HepG2 (cell line): ENCODE results near the gene MED19. TPM values are rescaled to one million over a fixed set of nuclear protein-coding genes. Genes with fewer than 3 reads are reported as not detected.
A peak's percentile ranks its signal among the peaks of the same experiment; 100 is the strongest.

Experiments used
- ATAC-seq: fragments of 200-7000 bp; cut with Tn5 transposase; 3 replicates; pipeline ENCODE4 v1.9.1; 2020; ENCODE audit warnings: mild to moderate bottlenecking, moderate library complexity
- BruUV-seq: library from RNA; stranded (reverse); fragments of 400-500 nt; replicated peaks from 2 replicates; lab custom pipeline; 2021; lab: Mats Ljungman, UMichigan
- CTCF ChIA-PET: fragments of 300-600 bp; formaldehyde crosslinking; extraction: SDS; loops from one replicate; lab custom pipeline; 2021; ENCODE audit warnings: low total read pairs, inconsistent platforms, low intra/inter-chr PET ratio; lab: Yijun Ruan, JAX
- POLR2A ChIA-PET: fragments of 350-600 bp; sonication (Branson Sonifier 250); formaldehyde crosslinking; loops from one replicate; lab custom pipeline; 2020; ENCODE audit warnings: antibody characterized with exemption, inconsistent platforms; lab: Yijun Ruan, JAX
- DNase-seq: peaks from one replicate; pipeline ENCODE4 v3.0.0-alpha.2; 2015; ENCODE audit warnings: low spot score
- FAIRE-seq: peaks from 3 replicates; lab custom pipeline; 2011; peaks lifted over from hg19 to GRCh38; lab: Jason Lieb, UNC
- H2AFZ ChIP-seq: one replicate; pipeline ENCODE4 v1.6.1; 2011; ENCODE audit warnings: low read length, inconsistent platforms
- H3K27ac ChIP-seq: fragments of 300-600 bp; 3 replicates; pipeline ENCODE4 v1.8.0; 2011; ENCODE audit warnings: mixed run types, mild to moderate bottlenecking, mixed read lengths, low read length, inconsistent platforms; ENCODE audit not compliant: insufficient read depth; ENCODE audit errors: extremely low read length
- H3K27me3 ChIP-seq, 2 experiments: fragments of 200-600 bp in 1 of 2; 2 replicates in 1 of 2; 3 replicates in 1 of 2; pipeline versions ENCODE4 v1.6.0 to v1.8.0; 2011; ENCODE audit warnings: low read length in 2 of 2, mild to moderate bottlenecking in 2 of 2, moderate library complexity in 2 of 2, inconsistent platforms in 1 of 2; ENCODE audit not compliant: insufficient read depth in 2 of 2, control insufficient read depth in 1 of 2
- H3K36me3 ChIP-seq, 2 experiments: fragments of 200-600 bp in 1 of 2; replicated peaks in 1 of 2; 2 replicates in 1 of 2; 3 replicates in 1 of 2; pipeline versions ENCODE4 v1.5.1 to v1.8.0; 2011; ENCODE audit warnings: low read length in 2 of 2, inconsistent platforms in 1 of 2; ENCODE audit not compliant: insufficient read depth in 2 of 2, control insufficient read depth in 1 of 2
- H3K4me1 ChIP-seq: 2 replicates; pipeline ENCODE4 v1.5.1; 2012; ENCODE audit warnings: low read length, inconsistent platforms; ENCODE audit not compliant: insufficient read depth
- H3K4me2 ChIP-seq: 2 replicates; pipeline ENCODE4 v1.6.0; 2011; ENCODE audit warnings: low read depth, low read length, inconsistent platforms
- H3K4me3 ChIP-seq, 3 experiments: fragments of 200-600 bp in 1 of 3; sonication (generic), shearing (Covaris generic) in 1 of 3; replicated peaks in 1 of 3; 2 replicates each; pipeline ENCODE4 v1.5.1; 2011 to 2016; ENCODE audit warnings: low read length in 3 of 3, inconsistent platforms in 2 of 3, low read depth in 2 of 3, mild to moderate bottlenecking in 2 of 3, control low read depth in 1 of 3, mixed read lengths in 1 of 3; ENCODE audit not compliant: insufficient read depth in 1 of 3
- H3K79me2 ChIP-seq: one replicate; pipeline ENCODE4 v1.6.1; 2011; ENCODE audit warnings: low read length, inconsistent platforms; ENCODE audit not compliant: insufficient read depth
- H3K9ac ChIP-seq: 2 replicates; pipeline ENCODE4 v1.6.0; 2011; ENCODE audit warnings: mild to moderate bottlenecking, low read depth, low read length, inconsistent platforms; ENCODE audit not compliant: insufficient read depth
- H3K9me3 ChIP-seq: 2 replicates; pipeline ENCODE4 v1.5.1; 2012; ENCODE audit warnings: mild to moderate bottlenecking, low read length
- H4K20me1 ChIP-seq: 2 replicates; pipeline ENCODE4 v1.6.0; 2011; ENCODE audit warnings: inconsistent platforms, mild to moderate bottlenecking, low read length, moderate library complexity; ENCODE audit not compliant: insufficient read depth
- ARID3A ChIP-seq: IDR thresholded peaks from 2 replicates; pipeline ENCODE4 v1.6.1; 2012; ENCODE audit warnings: low read depth, low read length, improper control_type of control experiment
- GABPA ChIP-seq, 2 experiments: IDR thresholded peaks; 2 replicates each; pipeline ENCODE4 v1.6.1; 2011 to 2016; ENCODE audit warnings: low read depth in 2 of 2, low read length in 1 of 2, missing biosample characterization in 1 of 2, missing genetic modification characterization in 1 of 2
- GATAD2A ChIP-seq: IDR thresholded peaks from 2 replicates; pipeline ENCODE4 v1.6.1; 2016
- MXD4 ChIP-seq: IDR thresholded peaks from 2 replicates; pipeline ENCODE4 v1.6.1; 2016; ENCODE audit warnings: mild to moderate bottlenecking, missing biosample characterization, missing genetic modification reagents
- SOX6 ChIP-seq, 2 experiments: fragments of 450-650 bp in 1 of 2; sonication (generic) in 1 of 2; formaldehyde crosslinking in 1 of 2; IDR thresholded peaks; 2 replicates each; pipeline versions ENCODE4 v1.4.0 to v1.6.1; 2017 to 2020; ENCODE audit warnings: antibody characterized with exemption in 1 of 2, mild to moderate bottlenecking in 1 of 2, missing genetic modification reagents in 1 of 2
- ZNF382 ChIP-seq: sonication (generic); formaldehyde crosslinking; IDR thresholded peaks from 2 replicates; pipeline ENCODE4 v1.5.0; 2020; ENCODE audit warnings: missing genetic modification reagents, mild to moderate bottlenecking, borderline replicate concordance
- ZNF724P ChIP-seq: sonication (generic); formaldehyde crosslinking; IDR thresholded peaks from 2 replicates; pipeline ENCODE4 v1.8.0; 2022; ENCODE audit warnings: missing genetic modification reagents, borderline replicate concordance
- WGBS: methylation state at CpG from one replicate; pipeline ENCODE4 v1.1.6; 2017; ENCODE audit warnings: low lambda C conversion rate; 5-methylcytosine and 5-hydroxymethylcytosine counted together
- in situ Hi-C: cut with HindIII; loops from 2 replicates; pipeline ENCODE4 v1.10.0; 2017; ENCODE audit warnings: low pct_unique_long_range_greater_than_20kb; ENCODE audit not compliant: extremely low pct_ligation_motif_present
- intact Hi-C: fragments of 100-400 bp; cut with micrococcal nuclease; formaldehyde crosslinking; loops from one replicate; pipeline ENCODE4 v1.10.0; 2022; ENCODE audit not compliant: unreplicated experiment
- polyA plus RNA-seq, 8 experiments: library from polyadenylated mRNA; depleted of rRNA in 3 of 8; stranded (reverse) in 7 of 8; unstranded in 1 of 8; fragments of >200 nt; fragmentation: Illumina TruSeq in 4 of 8; extraction: Trizol in 4 of 8; gene quantifications; 2 replicates each; pipeline versions ENCODE4 v1.2.1 to v1.2.3, GENCODE V29; 2011 to 2016; ENCODE audit warnings: low read depth in 4 of 8, missing spikeins in 1 of 8, mixed read lengths in 1 of 8; ENCODE audit not compliant: insufficient read depth in 1 of 8
- total RNA-seq, 5 experiments: library from RNA; depleted of rRNA; stranded (reverse); fragments of >200 nt; fragmentation: Illumina TruSeq; extraction: Trizol; gene quantifications; 2 replicates each; pipeline ENCODE4 v1.2.3, GENCODE V29; 2016; ENCODE audit warnings: low read depth in 1 of 5
- TF ChIP-seq, protein P1 (sequence below): sonication (generic); formaldehyde crosslinking; IDR thresholded peaks from 2 replicates; pipeline ENCODE4 v1.5.0; 2020; ENCODE audit warnings: missing genetic modification reagents
- TF ChIP-seq, protein P2 (sequence below): sonication (generic); formaldehyde crosslinking; IDR thresholded peaks from 2 replicates; pipeline ENCODE4 v1.4.0; 2020; ENCODE audit warnings: low read depth, missing genetic modification reagents

Gene MED19
- total and polyA plus RNA-seq, 2 of the 13 experiments (the other 11 are each of a cell fraction or from before 2014, with no cell fraction given) = 12.9 to 13.8 TPM

DNA sequence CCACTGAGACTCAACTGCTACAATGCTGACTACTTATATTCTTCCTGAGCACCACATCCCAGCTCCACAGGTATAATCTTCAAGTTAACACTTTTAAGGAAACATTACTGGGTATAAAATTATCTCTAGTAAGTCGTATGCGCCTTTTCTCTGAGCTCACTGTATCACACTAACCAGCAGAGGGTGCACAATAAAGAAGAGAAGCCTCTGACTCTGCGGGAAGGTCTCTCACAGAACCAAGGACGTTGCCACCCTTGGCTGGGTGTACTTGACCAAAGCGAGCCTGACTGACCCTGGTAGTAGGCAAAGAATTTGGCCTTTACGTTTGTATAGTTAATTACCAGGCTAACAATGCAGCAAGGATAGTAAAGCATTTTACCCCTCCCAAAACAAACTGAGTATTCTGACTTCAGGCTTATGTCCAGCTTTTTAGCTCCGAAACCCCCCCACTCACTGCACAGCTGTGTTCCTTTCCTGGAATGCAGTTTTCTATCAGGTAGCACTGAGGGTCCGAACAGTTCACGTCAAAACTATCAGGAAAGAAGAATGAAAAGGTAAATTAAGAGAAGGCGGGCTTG is 39.8 kb upstream of the MED19 start, which contains the start of gene BTBD18:
TSS of gene BTBD18 (minus strand) at position 144 of the 578 bp plus-strand sequence. CDS start 631 bp downstream, outside the sequence.
- intact Hi-C loops (loop anchor here (1.0 kb wide), 1 partner anchor 49 kb away; no protein-coding TSS in a partner anchor), in situ Hi-C loops (no loop called here)
- Histone ChIP-seq H3K27me3 (no peaks in the 10 kb centered on the region), H3K27ac (peak within 1 kb of the TSS; percentile 31), H3K36me3 (no peaks in the 10 kb centered on the region), H3K9ac (no peak within 1 kb of the TSS), H4K20me1 (no peaks in the 10 kb centered on the region), H3K4me2 (no peak within 1 kb of the TSS), H3K9me3 (no peaks in the 10 kb centered on the region), H3K79me2 (no peaks in the 10 kb centered on the region), H3K4me1 (peaks cover 26% of the 10 kb centered on the region), H2AFZ (no peak within 1 kb of the TSS), H3K4me3 (no peak within 1 kb of the TSS)
- DNase-seq (peak; percentile 83), ATAC-seq (peak; percentile 94), FAIRE-seq (peak; percentile 83)
- POLR2A ChIA-PET = interaction anchor here (0.5 to 2.9 kb wide), 6 partner anchors 10 to 1800 kb away, joined by 3 to 19 read pairs (median 10); partner anchors contain the start of genes CTNND1 and SELENOH
- CTCF ChIA-PET = interaction anchor here (1.5 to 3.1 kb wide), 2 partner anchors 49 to 761 kb away, joined by 5 to 47 read pairs; no protein-coding TSS in a partner anchor
- WGBS = 45% methylated on average over 10 of the region's 10 CpGs
- no TSS peak for BruUV-seq
- TF ChIP-seq MXD4 (CRISPR knock-in tag) (no peak), GABPA (IDR thresholded peaks at IDR 0.05; ENCODE audit: low read depth, low read length) (no peak), GABPA (CRISPR knock-in tag; IDR thresholded peaks at IDR 0.05; ENCODE audit: low read depth) (no peak), ZNF382 (CRISPR knock-in tag) (no peak), SOX6 (IDR thresholded peaks at IDR 0.05) (no peak), SOX6 (CRISPR knock-in tag; IDR thresholded peaks at IDR 0.05) (peak; percentile 80), ARID3A (no peak), GATAD2A (CRISPR knock-in tag) (peak; percentile 43), ZNF724P (CRISPR knock-in tag) (no peak)
- TF ChIP-seq, protein P1, sequence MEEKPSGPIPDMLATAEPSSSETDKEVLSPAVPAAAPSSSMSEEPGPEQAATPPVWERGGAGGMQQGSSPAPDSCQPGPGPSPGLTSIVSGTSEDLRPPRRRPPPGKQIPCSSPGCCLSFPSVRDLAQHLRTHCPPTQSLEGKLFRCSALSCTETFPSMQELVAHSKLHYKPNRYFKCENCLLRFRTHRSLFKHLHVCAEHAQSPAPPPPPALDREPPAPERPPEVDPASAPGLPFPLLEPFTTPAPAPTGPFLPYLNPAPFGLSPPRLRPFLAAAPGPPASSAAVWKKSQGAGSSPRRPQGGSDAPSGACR (CRISPR knock-in tag) = no peak
- TF ChIP-seq, protein P2, sequence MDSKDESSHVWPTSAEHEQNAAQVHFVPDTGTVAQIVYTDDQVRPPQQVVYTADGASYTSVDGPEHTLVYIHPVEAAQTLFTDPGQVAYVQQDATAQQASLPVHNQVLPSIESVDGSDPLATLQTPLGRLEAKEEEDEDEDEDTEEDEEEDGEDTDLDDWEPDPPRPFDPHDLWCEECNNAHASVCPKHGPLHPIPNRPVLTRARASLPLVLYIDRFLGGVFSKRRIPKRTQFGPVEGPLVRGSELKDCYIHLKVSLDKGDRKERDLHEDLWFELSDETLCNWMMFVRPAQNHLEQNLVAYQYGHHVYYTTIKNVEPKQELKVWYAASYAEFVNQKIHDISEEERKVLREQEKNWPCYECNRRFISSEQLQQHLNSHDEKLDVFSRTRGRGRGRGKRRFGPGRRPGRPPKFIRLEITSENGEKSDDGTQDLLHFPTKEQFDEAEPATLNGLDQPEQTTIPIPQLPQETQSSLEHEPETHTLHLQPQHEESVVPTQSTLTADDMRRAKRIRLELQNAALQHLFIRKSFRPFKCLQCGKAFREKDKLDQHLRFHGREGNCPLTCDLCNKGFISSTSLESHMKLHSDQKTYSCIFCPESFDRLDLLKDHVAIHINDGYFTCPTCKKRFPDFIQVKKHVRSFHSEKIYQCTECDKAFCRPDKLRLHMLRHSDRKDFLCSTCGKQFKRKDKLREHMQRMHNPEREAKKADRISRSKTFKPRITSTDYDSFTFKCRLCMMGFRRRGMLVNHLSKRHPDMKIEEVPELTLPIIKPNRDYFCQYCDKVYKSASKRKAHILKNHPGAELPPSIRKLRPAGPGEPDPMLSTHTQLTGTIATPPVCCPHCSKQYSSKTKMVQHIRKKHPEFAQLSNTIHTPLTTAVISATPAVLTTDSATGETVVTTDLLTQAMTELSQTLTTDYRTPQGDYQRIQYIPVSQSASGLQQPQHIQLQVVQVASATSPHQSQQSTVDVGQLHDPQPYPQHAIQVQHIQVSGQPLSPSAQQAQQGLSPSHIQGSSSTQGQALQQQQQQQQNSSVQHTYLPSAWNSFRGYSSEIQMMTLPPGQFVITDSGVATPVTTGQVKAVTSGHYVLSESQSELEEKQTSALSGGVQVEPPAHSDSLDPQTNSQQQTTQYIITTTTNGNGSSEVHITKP (CRISPR knock-in tag) = 0 out of 2 replicates have a peak, but pooled peaks have one; percentile 16
